ENCODE data around the gene CHST3. TPM values are rescaled to one million over a fixed set of nuclear protein-coding genes. Genes with fewer than 3 reads are reported as not detected.

Gene CHST3
- total RNA-seq, 1 experiment from 2014 or later, result 10.0 TPM

- H3K4me3 ChIP-seq (ENCODE audit: low read depth, low read length, poor library complexity, severe bottlenecking), result no peak overlapping the region
- no TSS peak for BruUV-seq (replicated peaks)
- no peak for TF ChIP-seq EZH2 (IDR thresholded peaks at IDR 0.05; ENCODE audit: borderline replicate concordance, low read depth, low read length, poor library complexity, severe bottlenecking)
- TF ChIP-seq, protein P1, sequence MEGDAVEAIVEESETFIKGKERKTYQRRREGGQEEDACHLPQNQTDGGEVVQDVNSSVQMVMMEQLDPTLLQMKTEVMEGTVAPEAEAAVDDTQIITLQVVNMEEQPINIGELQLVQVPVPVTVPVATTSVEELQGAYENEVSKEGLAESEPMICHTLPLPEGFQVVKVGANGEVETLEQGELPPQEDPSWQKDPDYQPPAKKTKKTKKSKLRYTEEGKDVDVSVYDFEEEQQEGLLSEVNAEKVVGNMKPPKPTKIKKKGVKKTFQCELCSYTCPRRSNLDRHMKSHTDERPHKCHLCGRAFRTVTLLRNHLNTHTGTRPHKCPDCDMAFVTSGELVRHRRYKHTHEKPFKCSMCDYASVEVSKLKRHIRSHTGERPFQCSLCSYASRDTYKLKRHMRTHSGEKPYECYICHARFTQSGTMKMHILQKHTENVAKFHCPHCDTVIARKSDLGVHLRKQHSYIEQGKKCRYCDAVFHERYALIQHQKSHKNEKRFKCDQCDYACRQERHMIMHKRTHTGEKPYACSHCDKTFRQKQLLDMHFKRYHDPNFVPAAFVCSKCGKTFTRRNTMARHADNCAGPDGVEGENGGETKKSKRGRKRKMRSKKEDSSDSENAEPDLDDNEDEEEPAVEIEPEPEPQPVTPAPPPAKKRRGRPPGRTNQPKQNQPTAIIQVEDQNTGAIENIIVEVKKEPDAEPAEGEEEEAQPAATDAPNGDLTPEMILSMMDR (conservative IDR thresholded peaks at IDR 0.05; ENCODE audit: low read depth, low read length), result no peak
- H3K9me3 ChIP-seq (ENCODE audit: low read depth, low read length, poor library complexity, severe bottlenecking), result peaks cover 11% of the 10 kb centered on the region
- H3K36me3 ChIP-seq (ENCODE audit: insufficient read depth, low read length, poor library complexity, severe bottlenecking), result no peaks in the 10 kb centered on the region
- intact Hi-C loops (cut with micrococcal nuclease; ENCODE audit: unreplicated experiment), result no loop called here
- H3K27ac ChIP-seq (ENCODE audit: low read depth, low read length, poor library complexity, severe bottlenecking), result no peak overlapping the region
- ChIA-PET POLR2A (ENCODE audit: low non-redundant PET) (no interaction called here), CTCF (no interaction called here)
- no peak for DNase-seq (ENCODE audit: low spot score)
- H3K4me1 ChIP-seq (ENCODE audit: insufficient read depth, low read length, poor library complexity, severe bottlenecking), result no peaks in the 10 kb centered on the region
- H3K27me3 ChIP-seq (replicated peaks; ENCODE audit: insufficient read depth, low read depth, low read length, poor library complexity), result no peaks in the 10 kb centered on the region
Measured at GRCh38 chr10:71941318-71941717, 22.9 kb upstream of the CHST3 start.

DNA sequence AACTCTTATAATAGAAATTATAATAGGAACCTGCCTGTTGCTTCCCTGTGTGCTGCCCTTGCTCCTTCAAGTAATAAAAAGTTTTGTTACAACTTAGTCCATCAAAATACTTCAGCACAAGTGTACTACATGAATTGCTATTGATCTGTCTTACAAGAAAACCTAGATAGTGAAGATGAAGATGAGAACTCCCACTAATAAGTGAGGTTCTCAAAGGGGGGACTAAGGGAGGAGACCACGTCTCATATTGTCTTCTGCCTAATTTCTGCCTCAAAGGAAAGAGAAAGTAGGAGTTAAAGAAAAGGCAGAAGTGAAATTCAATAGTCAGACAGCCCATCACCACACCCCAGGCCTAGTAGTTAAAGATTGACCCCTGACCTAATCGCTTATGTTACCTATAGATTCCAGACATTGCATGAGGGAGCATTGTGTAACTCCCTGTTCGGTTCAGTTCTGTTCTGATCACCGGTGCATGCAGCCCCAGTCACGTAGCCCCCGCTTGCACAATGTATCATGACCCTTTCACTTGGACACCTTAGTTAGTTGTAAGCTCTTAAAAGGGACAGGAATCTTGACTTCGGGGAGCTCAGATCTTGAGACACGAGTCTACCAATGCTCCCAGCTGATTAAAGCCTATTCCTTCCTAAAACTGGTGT lies 18.2 kb upstream of the CHST3 start:
- peaks cover 24% of the 10 kb centered on the region for H3K9me3 ChIP-seq (ENCODE audit: low read depth, low read length, poor library complexity, severe bottlenecking)
- ChIA-PET POLR2A (ENCODE audit: low non-redundant PET) (no interaction called here), CTCF (no interaction called here)
- TF ChIP-seq EZH2 (IDR thresholded peaks at IDR 0.05; ENCODE audit: borderline replicate concordance, low read depth, low read length, poor library complexity, severe bottlenecking), result no peak
- TF ChIP-seq, protein P1 (conservative IDR thresholded peaks at IDR 0.05; ENCODE audit: low read depth, low read length), result no peak
- intact Hi-C loops (cut with micrococcal nuclease; ENCODE audit: unreplicated experiment), result no loop called here
- H3K27me3 ChIP-seq (replicated peaks; ENCODE audit: insufficient read depth, low read depth, low read length, poor library complexity), result no peaks in the 10 kb centered on the region
- no peak overlapping the region for H3K4me3 ChIP-seq (ENCODE audit: low read depth, low read length, poor library complexity, severe bottlenecking)
- no peaks in the 10 kb centered on the region for H3K36me3 ChIP-seq (ENCODE audit: insufficient read depth, low read length, poor library complexity, severe bottlenecking)
- no peak overlapping the region for H3K27ac ChIP-seq (ENCODE audit: low read depth, low read length, poor library complexity, severe bottlenecking)
- H3K4me1 ChIP-seq (ENCODE audit: insufficient read depth, low read length, poor library complexity, severe bottlenecking), result no peaks in the 10 kb centered on the region
- no TSS peak for BruUV-seq (replicated peaks)
- DNase-seq (ENCODE audit: low spot score), result no peak

- TF ChIP-seq, protein P1 (conservative IDR thresholded peaks at IDR 0.05; ENCODE audit: low read depth, low read length), result no peak
- no peak for TF ChIP-seq EZH2 (IDR thresholded peaks at IDR 0.05; ENCODE audit: borderline replicate concordance, low read depth, low read length, poor library complexity, severe bottlenecking)
- CTCF ChIA-PET, result no interaction called here
- BruUV-seq (replicated peaks), result no TSS peak
- POLR2A ChIA-PET (ENCODE audit: low non-redundant PET), result no interaction called here
- no peak for DNase-seq (ENCODE audit: low spot score)
- Histone ChIP-seq H3K9me3 (ENCODE audit: low read depth, low read length, poor library complexity, severe bottlenecking) (peaks cover 24% of the 10 kb centered on the region), H3K27me3 (replicated peaks; ENCODE audit: insufficient read depth, low read depth, low read length, poor library complexity) (no peaks in the 10 kb centered on the region), H3K36me3 (ENCODE audit: insufficient read depth, low read length, poor library complexity, severe bottlenecking) (no peaks in the 10 kb centered on the region), H3K4me3 (ENCODE audit: low read depth, low read length, poor library complexity, severe bottlenecking) (no peak overlapping the region), H3K27ac (ENCODE audit: low read depth, low read length, poor library complexity, severe bottlenecking) (no peak overlapping the region), H3K4me1 (ENCODE audit: insufficient read depth, low read length, poor library complexity, severe bottlenecking) (no peaks in the 10 kb centered on the region)
- intact Hi-C loops (cut with micrococcal nuclease; ENCODE audit: unreplicated experiment), result no loop called here
Measured at GRCh38 chr10:71946700-71947099, 17.5 kb upstream of the CHST3 start.

Measured in A673 (cell line).